GM21447 (cell line): ENCODE data around the gene FNTB.

Source experiments
- ATAC-seq: cut with Tn5 transposase; IDR thresholded peaks from one replicate; pipeline ENCODE4 v1.9.1; 2021; ENCODE audit not compliant: unreplicated experiment

FNTB gene

DNA sequence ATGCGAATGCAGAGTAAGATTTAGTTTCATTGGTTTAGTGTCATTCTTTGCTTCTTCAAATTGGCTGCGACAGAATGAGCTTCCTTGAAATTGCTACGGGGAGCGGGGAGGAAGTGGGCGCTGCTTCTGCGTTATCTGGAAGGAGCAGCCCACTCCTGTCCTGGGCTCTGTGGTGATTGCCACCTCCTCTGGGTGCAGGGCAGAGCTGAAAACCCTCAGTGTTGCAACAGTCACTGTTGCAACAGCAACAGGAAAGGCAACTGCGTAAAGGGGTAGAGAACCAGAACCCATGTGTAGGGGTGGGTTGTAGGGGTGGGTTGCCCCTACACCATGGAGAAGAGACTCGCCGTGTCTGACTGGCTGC lies 57.9 kb downstream of the FNTB start:
- ATAC-seq = no peak

DNA sequence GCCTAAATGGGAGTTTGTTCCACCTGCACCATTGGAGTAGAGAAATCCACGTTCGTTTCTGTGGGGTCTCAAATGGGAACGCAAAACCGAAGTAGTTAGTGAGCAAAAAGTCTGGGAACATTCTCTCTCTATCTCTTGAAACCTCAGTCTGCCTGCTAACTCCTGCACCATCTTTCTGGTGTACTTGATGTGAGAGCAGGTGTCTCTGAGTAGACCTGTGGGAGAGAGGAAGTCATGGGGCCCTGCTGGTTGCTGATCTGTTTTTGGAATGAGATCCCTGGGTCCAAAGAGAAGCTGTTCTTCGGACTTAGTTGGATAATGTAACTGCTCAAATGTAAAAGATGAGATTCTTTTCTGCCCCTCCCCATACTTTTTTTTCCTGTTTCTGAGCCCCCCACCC lies 58.3 kb downstream of the FNTB start:
- no peak for ATAC-seq

DNA sequence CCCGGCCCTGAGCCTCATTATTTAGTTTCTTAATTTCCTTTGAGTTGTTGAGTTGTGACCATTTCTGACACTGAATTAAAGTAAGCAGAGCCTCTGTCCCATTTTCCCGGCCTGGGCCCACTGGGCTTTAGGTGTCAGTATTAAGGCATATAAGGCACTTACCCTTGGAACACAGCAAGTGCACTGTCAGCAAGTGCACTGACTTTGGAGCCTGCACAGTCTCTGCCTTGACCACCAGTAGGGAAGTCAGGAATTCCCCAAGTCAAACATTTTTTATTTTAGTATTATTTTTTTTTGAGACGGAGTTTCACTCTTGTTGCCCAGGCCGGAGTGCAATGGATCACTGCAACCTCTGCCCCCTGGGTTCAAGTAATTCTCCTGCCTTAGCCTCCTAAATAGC lies 59.0 kb downstream of the FNTB start:
- no peak for ATAC-seq

DNA sequence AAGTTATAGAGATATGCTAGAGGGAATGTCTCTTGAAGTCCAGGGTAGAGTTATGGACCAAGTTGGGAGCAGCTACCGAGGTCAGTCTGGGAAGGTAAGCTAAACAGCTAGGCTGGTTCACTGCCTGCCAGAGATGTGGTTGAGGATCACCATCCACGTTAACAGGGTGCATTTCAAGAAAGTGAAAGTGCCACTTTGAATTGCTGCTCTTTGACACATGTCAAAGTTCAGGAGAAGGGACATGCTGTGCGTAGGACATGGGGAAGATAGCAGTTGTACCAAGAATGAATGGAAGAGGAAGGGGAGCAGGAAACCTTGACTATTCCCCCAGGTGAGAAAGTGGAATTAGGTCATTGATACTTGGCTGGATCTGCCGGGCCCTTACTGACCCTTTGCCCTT lies 66.1 kb downstream of the FNTB start:
- no peak for ATAC-seq

DNA sequence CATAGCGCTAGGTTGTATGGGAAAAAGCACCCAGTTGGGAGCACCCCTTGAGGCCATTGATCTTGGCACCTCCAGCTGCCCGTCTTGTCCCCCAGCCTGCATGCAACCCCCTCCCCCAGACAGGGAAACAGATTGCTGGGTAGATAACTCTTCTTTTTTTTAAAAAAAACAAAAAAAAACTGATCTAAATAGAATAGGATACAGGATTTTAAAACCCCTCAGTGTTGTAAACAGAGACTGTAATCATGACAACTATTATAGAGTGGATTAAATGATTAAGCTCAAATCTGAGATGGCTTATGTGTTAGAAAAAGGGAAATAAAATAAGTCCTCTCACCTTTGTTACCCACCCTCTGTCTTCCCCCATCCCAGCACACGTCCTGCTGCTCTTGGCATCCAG lies 66.8 kb downstream of the FNTB start:
- no peak for ATAC-seq

DNA sequence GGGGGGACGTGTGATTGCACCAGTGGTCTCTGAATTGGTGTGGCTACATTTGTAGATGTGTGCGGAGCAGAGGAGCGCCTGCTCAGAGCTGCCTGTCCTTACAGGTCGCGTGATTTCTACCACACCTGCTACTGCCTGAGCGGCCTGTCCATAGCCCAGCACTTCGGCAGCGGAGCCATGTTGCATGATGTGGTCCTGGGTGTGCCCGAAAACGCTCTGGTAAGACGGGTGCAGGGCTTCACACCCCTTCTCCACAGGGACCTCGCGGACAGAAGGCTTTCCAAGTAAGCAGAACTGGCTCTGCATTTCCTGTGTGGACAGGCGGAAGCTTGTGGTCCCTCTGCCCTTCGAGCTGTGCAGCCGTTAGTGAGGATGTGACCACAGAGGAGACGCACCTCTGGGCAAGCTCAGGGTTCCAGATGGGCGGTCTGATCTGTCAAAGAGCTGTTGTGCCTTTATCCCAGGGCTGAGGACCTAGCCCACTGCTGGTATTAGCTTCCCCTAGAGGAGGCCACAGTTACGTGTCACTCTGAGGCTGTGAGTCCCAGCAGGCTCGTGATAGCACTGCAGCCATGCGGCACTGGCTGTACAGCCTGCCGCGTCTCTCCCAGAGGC lies 67.9 kb downstream of the FNTB start:
- ATAC-seq = no peak

DNA sequence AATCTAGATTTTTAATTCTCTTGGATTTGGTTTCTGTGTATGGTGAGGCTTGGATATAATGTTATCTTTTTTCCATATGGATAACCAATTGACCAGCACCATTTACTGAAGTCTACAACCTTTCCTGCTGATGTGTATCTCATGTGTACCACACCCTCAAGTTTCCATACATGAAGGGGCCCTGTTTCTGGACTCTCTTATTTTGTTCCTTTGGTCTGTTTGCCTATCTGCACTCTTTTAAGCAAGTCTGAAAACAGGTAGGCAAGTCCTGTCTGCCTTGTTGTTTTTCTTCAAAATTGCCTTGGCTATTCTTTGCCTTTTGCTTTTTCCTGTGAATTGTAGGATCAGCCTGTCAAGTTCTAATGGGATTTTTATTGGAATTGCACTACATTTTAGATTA lies 71.0 kb downstream of the FNTB start:
- no peak for ATAC-seq

DNA sequence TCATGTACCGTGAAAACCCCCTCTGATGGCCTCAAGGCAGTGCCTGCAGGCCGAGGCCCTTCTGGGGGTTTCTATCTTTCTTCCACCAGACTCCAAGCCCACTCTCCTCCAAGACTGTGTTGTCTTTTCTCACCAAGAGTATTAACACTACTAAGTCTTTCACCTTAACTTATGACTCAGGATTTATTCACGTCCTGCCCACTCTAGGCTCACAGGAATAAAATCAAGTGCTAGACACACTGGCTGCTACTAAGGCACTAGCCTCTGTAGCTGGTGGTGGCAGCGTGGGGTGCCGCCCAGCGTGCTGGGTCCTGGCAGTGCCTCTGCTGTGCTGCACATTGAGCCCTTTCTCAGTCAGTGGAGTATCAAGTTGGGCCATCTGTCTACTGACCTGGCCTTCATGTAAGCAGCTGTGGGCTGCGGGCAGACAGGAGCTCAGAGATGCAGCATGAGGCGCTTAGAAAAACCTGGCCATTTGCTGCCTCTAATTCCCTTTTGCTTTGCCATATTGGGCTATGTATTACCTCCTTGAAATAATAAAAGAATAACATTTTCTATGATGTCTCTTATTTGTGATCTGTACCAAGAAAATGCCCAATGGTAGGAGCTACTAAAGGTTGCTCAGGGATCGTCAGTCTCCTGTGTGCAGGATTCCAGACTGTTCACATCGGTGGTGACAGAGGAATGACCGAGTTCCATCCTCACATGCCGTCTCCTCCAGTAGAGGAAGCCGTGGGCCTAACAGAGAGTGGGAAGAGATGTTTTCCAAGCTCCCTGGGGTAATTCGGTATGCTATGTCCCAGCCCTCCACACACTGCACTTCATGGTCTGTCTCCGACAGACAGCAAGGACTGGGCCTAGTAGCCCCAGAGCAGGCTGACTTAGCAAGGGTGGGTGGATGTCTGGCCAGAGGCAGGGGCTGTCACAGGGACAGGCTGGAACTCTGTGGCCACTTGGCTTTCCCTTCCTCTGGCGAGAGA lies 75.7 kb downstream of the FNTB start:
- no peak for ATAC-seq

DNA sequence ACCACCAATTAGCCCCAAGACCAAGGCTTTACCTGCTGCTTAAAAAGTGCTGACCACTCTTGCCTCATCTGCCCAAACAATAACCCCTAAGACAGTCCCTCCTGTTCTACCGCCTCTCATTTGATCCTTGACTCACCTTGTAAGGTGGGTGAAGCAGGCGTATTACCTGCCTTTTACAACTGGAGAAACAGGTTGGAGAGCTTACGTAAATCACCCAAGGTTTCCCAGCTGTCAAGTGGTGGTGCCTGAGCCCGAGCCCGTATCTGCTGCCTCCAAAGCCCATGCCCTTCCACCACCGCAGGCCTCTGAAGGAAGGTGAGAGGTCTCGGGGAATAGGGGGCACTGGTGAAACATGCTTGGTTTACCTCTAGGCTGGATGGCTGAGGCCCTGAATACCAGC lies 79.0 kb downstream of the FNTB start:
- ATAC-seq = no peak

DNA sequence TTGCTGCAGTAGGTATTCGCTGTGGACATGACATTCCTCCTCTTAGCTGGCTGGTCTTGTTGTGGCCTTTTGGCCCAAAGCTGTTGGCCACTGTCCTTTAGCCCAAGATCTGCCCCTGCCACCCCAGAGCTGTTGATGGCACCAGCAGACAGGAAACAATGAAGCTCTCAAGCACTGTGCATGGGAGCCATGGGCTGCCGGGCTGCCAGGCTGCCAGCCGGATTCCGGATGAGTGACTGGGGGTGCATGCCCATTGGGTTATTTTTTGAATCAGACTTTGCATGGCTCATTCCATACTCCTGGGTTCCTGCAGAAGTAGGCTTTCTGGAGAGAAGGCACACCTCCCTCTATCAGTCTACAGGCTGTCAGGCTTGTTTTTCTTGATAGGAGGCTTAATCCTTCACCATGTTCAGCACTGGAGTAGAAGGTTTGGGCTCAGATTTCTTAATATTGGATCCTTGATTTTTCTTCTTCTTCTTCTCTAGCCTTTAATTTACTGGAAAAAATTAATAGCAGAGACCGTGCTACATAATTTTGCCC lies 83.2 kb downstream of the FNTB start:
- no peak for ATAC-seq

DNA sequence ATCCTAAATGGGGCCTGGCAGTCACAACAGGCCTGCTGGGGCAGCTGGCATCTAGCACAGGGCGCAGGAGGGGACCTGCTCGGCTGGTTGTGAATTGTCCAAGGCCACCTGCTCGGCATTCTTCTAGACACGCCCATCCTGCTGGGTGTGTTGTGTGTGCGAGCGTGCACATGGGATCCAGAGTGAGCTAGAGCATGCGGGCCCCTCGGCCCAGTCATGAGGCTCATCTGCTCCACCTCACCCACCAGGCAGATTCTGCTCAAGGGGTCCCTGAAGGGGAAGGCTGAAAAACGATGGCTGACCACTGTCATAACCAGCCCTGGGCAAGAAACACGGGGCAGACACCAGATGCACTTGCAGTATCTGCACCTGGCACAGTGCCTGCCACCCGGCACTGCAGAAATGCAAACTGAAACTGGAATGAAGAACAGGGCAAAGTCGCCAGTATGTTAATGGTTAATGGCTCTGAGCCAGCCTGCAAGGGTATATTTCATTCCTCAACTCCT lies 83.8 kb downstream of the FNTB start:
- no peak for ATAC-seq

DNA sequence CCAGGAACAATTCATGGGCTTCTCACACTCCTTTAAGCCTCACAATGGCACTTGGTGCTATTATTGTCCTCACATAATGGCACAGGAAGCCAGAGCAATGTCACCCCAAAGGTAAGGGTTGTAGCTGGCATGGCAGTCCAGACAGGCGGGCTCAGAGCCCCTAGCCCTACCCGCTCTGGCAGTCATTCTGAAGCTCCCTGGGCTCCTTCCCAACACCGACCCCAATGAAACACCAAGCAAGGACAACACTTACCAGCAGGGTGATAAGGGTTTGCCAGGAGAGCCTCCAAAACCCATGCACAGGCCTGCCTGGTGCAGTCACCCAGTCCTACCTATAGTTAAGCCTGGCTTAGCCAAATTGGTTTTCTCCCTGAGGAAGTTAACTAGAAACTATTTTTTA lies 84.8 kb downstream of the FNTB start:
- no peak for ATAC-seq

DNA sequence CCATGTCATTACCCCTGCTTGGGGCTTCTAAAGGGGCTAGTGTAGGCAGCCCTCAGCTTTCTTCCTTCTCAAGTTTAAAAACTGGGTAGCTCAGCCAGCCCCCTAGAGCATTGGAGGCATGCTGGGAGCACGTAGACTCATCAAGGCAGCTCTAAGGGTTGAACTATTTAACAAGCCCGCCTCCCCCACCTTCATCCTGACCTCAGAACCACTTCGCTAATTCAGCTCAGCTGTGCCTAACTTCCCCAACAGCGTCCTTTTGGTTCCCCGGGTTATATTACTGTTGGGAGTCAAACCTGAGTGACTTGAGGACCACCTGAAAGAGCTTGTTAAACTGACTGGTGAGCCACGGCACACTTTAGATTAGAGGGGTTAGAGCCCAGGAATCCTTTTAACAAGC lies 85.6 kb downstream of the FNTB start:
- ATAC-seq = no peak

DNA sequence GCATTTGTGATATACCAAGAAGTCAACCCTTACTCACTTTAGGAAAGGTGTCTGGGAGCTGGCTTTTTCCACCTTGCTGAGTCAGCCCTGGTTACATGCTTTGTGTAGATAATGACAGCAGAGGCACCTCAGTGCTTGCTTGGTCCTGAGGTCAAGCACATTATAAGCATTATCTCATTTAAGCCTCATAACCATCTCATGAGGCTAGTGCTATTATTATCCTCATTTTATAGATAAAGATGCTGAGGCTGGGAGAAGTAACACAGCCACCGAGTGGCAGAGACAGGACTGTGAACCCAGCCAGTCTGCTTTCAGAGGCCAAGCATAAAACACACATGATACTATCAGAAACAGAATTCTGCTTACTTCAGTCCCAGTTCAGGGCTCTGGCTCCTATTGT lies 86.2 kb downstream of the FNTB start:
- ATAC-seq = no peak

DNA sequence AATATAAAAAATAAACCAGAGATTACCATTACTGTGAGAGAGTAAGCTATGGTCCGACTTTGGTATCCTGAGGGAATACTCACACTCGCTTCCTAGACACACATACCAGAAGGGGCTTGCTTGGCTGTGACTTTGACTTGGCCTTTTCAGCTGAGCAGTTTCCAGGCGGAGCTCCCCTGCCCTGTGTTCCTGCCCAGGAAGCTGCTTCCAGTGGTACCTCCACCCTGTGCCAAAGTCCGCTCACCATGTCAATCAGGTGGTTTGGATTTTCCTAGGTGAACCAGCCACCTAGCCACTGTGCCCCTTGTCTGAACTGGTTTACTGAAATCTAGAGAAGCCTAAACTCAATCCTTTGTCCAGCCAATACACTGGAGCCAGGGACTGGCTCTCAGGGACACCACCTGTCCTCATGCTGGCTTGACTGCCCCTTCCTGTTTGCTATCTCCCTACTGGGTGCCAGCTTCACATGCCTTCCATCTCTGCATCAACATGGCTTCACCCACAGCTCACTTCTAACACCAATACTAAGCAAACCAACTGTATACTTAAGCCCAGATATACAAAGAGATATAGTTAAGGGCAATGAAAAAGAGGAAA lies 87.0 kb downstream of the FNTB start:
- ATAC-seq = no peak

DNA sequence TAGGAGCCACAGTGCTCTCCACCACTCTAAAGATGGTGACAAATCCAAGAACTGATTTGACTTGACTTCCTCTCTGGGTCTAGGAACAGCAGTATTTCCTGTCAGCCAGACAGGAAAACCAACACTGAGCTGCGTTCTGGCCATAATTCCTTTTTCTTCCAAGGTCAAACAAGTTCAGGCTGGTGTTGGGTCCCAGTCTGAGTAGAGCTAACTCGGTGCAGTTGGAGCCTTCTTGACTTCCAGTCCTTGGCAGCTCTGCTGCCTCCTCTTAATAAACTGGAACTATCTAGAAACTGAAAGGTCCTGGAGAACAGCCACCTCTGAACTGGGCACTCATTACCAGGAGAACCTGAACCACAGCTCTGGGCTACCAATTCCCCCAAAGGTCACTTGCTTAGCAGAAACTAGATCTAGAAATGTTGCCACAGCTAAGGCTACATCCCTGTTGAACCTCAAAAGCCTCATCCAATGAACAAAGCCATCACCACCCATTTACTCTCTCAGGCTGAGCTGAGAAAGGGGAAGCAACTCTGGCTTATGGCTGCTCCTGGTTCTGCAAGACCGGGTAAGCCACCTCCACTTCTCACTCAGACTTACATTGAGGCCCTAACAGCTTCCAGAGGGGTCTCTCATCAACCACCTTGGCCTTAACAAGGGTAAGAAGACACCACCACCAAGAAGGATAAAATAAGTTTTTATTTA lies 87.9 kb downstream of the FNTB start:
- no peak for ATAC-seq

DNA sequence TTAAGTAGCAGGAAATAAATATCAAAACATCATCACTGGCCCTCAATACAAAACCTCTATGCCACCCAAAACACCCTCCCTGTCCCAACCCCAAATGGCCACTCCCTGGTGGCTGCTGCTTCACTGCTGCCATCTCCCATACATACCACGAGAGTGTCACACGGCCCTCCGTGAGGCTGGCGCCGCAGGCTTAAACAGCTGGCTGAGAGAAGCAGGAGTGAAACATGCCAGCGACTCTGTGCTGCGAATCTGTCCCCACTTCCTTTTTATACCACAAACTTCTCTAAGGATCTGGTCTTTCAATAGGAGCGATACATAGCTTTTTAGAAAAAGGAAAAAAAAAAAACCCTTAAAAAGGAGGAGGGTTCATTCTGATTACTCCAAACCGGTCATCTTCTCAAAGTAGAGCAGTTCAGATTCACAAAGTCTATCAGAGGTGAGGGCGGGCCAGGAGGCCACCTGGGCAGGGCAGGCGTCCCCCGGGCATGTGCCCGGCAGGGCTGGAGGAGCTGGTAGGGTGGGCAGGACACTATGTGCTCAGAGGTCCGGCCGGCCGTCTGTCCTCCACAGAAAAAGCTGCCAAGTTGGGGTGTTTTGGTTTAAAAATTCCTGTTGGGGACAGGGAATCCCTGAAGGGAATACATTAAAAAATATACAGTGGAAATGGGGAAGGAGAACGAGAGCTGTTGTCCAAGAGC lies 89.1 kb downstream of the FNTB start:
- ATAC-seq = no peak

DNA sequence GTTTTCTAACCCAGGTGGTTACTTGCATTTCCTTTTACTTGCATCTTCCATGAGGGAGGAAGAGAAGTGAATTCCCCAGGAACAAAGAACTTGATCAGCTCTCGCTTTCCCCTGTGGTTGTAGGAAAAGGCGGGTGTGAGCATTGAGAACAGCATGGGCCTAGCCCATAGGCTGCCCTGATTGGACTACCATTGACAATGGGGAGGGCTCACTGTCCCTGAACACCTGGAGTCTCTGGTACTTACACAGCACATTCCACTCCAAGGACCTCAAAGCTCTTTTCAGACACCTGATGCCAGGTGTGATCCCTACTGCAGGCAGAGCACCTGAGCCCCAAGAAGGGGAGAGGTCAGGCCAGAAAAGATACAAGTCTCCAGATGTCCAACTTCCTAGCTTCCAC lies 90.6 kb downstream of the FNTB start:
- ATAC-seq = no peak

DNA sequence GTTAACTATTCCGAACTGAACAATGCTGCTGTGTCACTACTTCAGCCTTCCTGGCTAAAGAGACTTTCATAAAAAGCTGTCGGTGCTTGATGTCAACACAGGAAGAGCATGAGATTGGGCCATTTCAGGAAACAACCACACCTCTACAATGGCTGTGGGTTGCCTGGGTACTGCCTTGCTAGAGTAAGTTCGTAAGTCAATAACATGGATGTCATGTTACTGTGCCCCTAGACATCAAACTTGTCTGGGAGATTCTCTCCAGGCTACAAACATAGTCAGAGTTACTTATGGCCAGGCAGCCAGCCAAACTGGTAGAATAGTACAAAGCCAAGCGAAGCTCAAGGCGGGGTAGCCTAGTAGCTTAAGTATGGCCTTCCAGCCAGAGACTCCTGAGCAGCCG lies 92.5 kb downstream of the FNTB start:
- no peak for ATAC-seq

DNA sequence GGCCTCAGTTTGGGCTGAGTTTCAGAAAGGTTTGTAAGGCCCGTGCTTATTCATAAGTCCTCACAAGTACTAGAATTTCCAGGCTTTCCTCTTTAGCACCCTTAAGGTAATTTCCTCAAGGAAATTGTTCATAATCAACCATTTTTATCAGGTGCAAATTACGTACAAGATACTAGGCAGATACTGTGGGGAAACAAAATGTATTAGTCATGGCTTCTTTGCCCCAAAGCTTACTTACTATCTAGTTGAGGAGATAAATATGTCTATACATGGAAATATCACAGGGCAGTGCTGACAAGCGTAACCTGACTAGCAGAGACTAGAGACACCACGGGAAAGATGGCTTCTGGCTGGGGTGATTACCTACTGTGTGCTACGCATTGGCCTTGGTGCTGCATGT lies 93.1 kb downstream of the FNTB start:
- no peak for ATAC-seq
